ENCODE results near the gene PHPT1.

Gene PHPT1

GRCh38 chr9:136881691-136882108 is 32.5 kb downstream of the PHPT1 start:
- TF ChIP-seq USF1 (IDR thresholded peaks at IDR 0.05) (no peak), YY1 (IDR thresholded peaks at IDR 0.05; ENCODE audit: low read depth) (no peak), TCF12 (IDR thresholded peaks at IDR 0.05; ENCODE audit: low read depth) (no peak), FOXM1 (IDR thresholded peaks at IDR 0.05; ENCODE audit: borderline replicate concordance, low read depth) (no peak), TAF1 (IDR thresholded peaks at IDR 0.05; ENCODE audit: low read depth) (no peak), REST (IDR thresholded peaks at IDR 0.05; ENCODE audit: low read depth) (no peak), CREB1 (IDR thresholded peaks at IDR 0.05; ENCODE audit: low read depth) (no peak), ZBTB7A (IDR thresholded peaks at IDR 0.05; ENCODE audit: low read depth) (no peak), MAX (IDR thresholded peaks at IDR 0.05) (no peak), TEAD4 (IDR thresholded peaks at IDR 0.05) (no peak)

- TF ChIP-seq RAD21 (IDR thresholded peaks at IDR 0.05; ENCODE audit: low read depth) (no peak), CEBPB (IDR thresholded peaks at IDR 0.05) (no peak), MAX (IDR thresholded peaks at IDR 0.05) (0 out of 2 replicates have a peak, but pooled peaks have one; percentile 23), ZBTB7A (IDR thresholded peaks at IDR 0.05; ENCODE audit: low read depth) (no peak), FOXM1 (IDR thresholded peaks at IDR 0.05; ENCODE audit: borderline replicate concordance, low read depth) (no peak), CREB1 (IDR thresholded peaks at IDR 0.05; ENCODE audit: low read depth) (no peak), USF1 (IDR thresholded peaks at IDR 0.05) (no peak), TAF1 (IDR thresholded peaks at IDR 0.05; ENCODE audit: low read depth) (no peak)
Measured at GRCh38 chr9:136882109-136882946, 33.1 kb downstream of the PHPT1 start.

- 0 out of 2 replicates have a peak, but pooled peaks have one; percentile 2 for TF ChIP-seq EGR1 (IDR thresholded peaks at IDR 0.05)
- no peak for TF ChIP-seq NFIC (IDR thresholded peaks at IDR 0.05)
- 0 out of 2 replicates have a peak, but pooled peaks have one; percentile 12 for TF ChIP-seq ZBTB7A (IDR thresholded peaks at IDR 0.05; ENCODE audit: low read depth)
- peak; percentile 74 for TF ChIP-seq CREB1 (IDR thresholded peaks at IDR 0.05; ENCODE audit: low read depth)
- 0 out of 2 replicates have a peak, but pooled peaks have one; percentile 31 for TF ChIP-seq USF1 (IDR thresholded peaks at IDR 0.05)
- TF ChIP-seq CEBPB (IDR thresholded peaks at IDR 0.05): no peak
- peak; percentile 56; the same call in 1 of the 2 replicates for TF ChIP-seq TAF1 (IDR thresholded peaks at IDR 0.05; ENCODE audit: low read depth)
- peak; percentile 83 for TF ChIP-seq MAX (IDR thresholded peaks at IDR 0.05)
- no peak; the same call in 1 of the 2 replicates for TF ChIP-seq TCF12 (IDR thresholded peaks at IDR 0.05; ENCODE audit: low read depth)
- TF ChIP-seq YY1 (IDR thresholded peaks at IDR 0.05; ENCODE audit: low read depth): peak; percentile 18; the same call in 1 of the 2 replicates
- no peak for TF ChIP-seq TEAD4 (IDR thresholded peaks at IDR 0.05)
- 0 out of 2 replicates have a peak, but pooled peaks have one; percentile 3 for TF ChIP-seq EP300 (IDR thresholded peaks at IDR 0.05; ENCODE audit: borderline replicate concordance)
- TF ChIP-seq FOXM1 (IDR thresholded peaks at IDR 0.05; ENCODE audit: borderline replicate concordance, low read depth): no peak
- no peak for TF ChIP-seq RAD21 (IDR thresholded peaks at IDR 0.05; ENCODE audit: low read depth)
- no peak for TF ChIP-seq REST (IDR thresholded peaks at IDR 0.05; ENCODE audit: low read depth)
Measured at GRCh38 chr9:136885950-136886578, 36.9 kb downstream of the PHPT1 start, which contains the start of gene TRAF2. TRAF2 (plus strand) TSS chr9:136886516; CDS start chr9:136898741, 12,225 bp downstream.

Measured in Ishikawa (cell line).